Choroid plexus epithelial cell (primary cell): Measurements from ENCODE around the gene ATP2B1.

Source experiments
- DNase-seq: peaks from one replicate; pipeline ENCODE4 v3.0.0-alpha.2; 2010; ENCODE audit warnings: low read depth
- H3K4me3 ChIP-seq: 2 replicates; pipeline ENCODE4 v1.5.1; 2011; ENCODE audit warnings: low read depth, mild to moderate bottlenecking, control low read depth, low read length, moderate library complexity
- TF ChIP-seq, protein P1 (sequence below): conservative IDR thresholded peaks from 2 replicates; pipeline ENCODE4 v1.5.1; 2011; ENCODE audit warnings: low read depth, mild to moderate bottlenecking, control low read depth, inconsistent platforms, low read length, moderate library complexity

Gene ATP2B1

DNA sequence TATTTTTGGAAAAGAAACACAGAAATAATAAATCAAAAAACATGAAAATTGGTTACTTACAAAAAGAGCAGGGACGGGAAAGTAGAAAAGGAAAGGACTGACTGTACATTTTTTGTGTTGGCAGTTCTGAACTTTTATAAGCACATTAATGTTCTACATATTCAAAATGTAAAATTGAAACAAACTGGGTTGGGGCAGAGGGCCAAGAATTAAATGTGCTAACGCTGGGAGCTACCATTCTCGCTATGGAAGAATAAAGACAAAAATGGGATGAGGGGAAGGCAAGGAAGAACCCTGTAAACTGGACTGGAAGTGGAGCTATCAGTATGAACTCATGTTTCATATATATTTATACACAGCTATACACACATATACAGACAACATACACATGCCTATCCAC lies 24.5 kb downstream of the ATP2B1 start:
- no peak for DNase-seq
- H3K4me3 ChIP-seq: no peak overlapping the region
- TF ChIP-seq, protein P1, sequence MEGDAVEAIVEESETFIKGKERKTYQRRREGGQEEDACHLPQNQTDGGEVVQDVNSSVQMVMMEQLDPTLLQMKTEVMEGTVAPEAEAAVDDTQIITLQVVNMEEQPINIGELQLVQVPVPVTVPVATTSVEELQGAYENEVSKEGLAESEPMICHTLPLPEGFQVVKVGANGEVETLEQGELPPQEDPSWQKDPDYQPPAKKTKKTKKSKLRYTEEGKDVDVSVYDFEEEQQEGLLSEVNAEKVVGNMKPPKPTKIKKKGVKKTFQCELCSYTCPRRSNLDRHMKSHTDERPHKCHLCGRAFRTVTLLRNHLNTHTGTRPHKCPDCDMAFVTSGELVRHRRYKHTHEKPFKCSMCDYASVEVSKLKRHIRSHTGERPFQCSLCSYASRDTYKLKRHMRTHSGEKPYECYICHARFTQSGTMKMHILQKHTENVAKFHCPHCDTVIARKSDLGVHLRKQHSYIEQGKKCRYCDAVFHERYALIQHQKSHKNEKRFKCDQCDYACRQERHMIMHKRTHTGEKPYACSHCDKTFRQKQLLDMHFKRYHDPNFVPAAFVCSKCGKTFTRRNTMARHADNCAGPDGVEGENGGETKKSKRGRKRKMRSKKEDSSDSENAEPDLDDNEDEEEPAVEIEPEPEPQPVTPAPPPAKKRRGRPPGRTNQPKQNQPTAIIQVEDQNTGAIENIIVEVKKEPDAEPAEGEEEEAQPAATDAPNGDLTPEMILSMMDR: no peak

DNA sequence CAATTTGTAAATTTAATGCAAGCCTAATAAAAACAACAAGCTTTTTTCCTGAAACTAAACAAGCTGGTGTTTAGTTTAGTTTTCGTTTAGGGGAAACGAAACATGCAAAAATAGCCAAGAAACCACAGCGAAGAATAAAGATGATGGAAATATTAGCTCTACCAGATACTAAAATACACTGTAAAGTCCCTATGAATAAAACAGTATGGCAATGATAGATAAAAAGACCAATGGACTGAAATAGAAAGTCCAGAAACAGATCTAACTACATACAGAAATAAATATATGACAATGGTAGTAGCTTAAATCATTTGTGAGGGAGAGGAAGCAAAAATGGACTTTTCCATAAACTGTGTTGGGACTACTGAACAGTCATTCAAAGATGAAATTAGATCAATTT lies 26.4 kb downstream of the ATP2B1 start:
- H3K4me3 ChIP-seq: no peak overlapping the region
- TF ChIP-seq, protein P1: no peak
- no peak for DNase-seq

DNA sequence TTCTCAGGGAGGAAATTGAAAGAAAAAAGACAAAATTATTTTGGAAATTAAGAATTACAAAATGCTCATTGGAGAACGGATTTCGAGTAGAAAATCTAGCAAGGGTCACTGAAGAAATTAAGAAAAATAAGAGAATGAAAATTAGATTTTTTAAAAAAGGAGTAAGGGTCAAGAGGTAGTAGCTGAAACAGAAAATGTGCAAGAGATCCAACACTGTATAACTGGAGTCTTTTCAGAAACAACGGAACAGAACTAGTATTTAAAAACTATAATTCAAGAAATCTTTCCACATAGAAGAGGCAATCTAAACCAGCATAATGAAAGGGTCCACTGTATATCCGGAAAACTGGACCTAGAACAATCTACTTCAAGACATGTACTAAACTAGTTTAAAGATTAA lies 28.2 kb downstream of the ATP2B1 start:
- H3K4me3 ChIP-seq: no peak overlapping the region
- no peak for DNase-seq
- TF ChIP-seq, protein P1: no peak

DNA sequence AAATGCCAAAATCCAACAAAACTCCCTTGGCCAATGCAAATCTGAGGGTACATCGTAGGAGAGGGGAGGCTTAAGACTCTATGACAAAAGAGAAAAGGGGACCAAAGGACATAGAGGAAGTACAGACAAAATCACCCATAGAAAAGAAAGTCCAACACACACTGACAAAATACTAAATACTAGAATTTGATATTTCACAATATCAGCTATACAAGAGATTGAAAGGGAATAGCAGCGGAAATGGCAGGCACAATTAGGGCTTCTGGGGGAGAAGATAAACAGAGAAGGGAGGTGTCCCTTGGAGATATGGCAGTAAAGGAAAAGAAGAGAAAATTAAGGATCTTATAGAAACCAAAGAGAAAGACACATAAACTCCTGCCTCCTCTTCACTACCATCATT lies 29.0 kb downstream of the ATP2B1 start:
- TF ChIP-seq, protein P1: no peak
- DNase-seq: no peak
- no peak overlapping the region for H3K4me3 ChIP-seq

DNA sequence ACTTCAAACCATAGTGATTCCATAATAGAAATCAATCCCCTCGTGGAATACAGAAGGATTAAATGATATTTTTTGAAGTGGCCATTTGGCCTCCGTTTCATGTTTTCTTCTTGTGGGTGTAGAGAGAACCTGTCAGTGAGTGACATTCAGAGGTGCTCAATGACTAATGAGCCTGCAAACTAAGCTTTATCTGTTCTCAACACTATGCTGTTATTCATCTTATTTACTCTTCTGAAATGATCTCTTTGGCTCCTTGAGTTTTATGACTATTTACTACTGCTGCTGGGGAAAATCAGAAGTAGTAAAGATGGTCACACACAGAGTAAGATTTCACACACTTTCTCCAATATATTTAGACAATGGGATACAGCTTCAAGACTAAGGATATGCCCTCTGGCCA lies 30.4 kb downstream of the ATP2B1 start:
- TF ChIP-seq, protein P1: no peak
- H3K4me3 ChIP-seq: no peak overlapping the region
- no peak for DNase-seq

DNA sequence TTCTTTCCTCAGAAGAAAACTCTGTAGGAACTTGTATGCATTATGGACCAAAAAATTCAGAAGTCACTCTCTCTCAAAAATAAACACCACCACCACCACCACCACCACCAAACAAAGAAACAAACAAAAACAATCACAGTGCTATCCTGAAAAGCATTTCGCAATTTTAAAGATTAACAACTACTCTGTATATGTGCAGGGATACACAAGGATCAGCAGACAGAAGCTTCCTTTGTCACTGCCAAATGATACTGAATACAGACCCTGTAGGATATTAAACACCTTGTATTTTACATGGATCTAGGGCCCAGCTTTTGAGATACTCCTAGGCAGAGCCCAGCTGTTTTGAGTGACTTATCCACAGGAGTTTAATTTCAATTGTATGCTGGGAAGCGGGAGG lies 31.7 kb downstream of the ATP2B1 start:
- no peak for DNase-seq
- TF ChIP-seq, protein P1: no peak
- no peak overlapping the region for H3K4me3 ChIP-seq

DNA sequence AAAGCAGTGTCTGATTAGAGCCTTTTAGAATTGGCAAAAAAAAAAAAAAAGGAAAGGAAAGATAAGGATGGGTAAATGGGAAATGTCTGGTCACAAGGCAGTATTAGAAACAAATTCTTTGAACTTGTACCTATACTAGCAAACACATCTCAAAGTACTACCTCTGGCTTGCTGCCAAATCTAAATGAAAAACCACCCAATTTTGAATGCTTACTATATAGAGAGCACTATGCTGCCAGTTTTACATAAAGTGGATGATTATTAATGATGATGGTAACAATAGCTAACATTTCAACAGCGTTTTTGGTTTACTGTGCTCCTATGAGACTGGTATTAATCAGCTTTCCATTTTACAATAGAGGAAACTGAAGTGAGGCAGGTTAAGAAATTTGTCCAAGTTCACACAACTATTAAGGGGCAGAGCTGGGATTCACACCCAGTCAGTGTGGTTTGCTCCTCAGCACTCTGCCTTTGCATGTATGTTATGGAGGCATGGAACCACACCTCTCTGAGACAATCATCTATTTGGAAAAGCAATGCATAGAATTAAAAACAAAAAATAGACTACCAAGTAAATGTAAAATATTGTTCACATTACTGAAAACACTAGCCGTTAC lies 34.2 kb downstream of the ATP2B1 start:
- TF ChIP-seq, protein P1: no peak
- no peak overlapping the region for H3K4me3 ChIP-seq
- no peak for DNase-seq
